Fibroblast of lung (primary cell): Measurements from ENCODE around the gene ANO1. TPM values are rescaled to one million over a fixed set of nuclear protein-coding genes. Genes with fewer than 3 reads are reported as not detected.

Experiments
- DNase-seq, 2 donors: peaks; one replicate each; pipeline versions ENCODE4 v3.0.0 to v3.0.0-alpha.2; 2010; ENCODE audit warnings: low read depth in 2 of 2
- H2AFZ ChIP-seq: 2 replicates; pipeline ENCODE4 v1.5.1; 2012; ENCODE audit warnings: low read length, control low read depth, inconsistent platforms
- H3K27ac ChIP-seq: 2 replicates; pipeline ENCODE4 v1.5.1; 2011; ENCODE audit warnings: low read length, control low read depth; ENCODE audit not compliant: insufficient read depth
- H3K27me3 ChIP-seq: 2 replicates; pipeline ENCODE4 v1.5.1; 2011; ENCODE audit warnings: mild to moderate bottlenecking, low read length; ENCODE audit not compliant: control insufficient read depth, insufficient read depth
- H3K36me3 ChIP-seq: 2 replicates; pipeline ENCODE4 v1.5.1; 2011; ENCODE audit warnings: low read length; ENCODE audit not compliant: control insufficient read depth, insufficient read depth
- H3K4me1 ChIP-seq: 2 replicates; pipeline ENCODE4 v1.5.1; 2011; ENCODE audit warnings: low read length; ENCODE audit not compliant: control insufficient read depth, insufficient read depth; ENCODE audit errors: extremely low read depth
- H3K4me2 ChIP-seq: 2 replicates; pipeline ENCODE4 v1.5.1; 2011; ENCODE audit warnings: low read length, control low read depth; ENCODE audit not compliant: insufficient read depth; ENCODE audit errors: extremely low read depth
- H3K4me3 ChIP-seq, 4 experiments: fragments of 200-600 bp in 1 of 4; sonication (generic) in 1 of 4; replicated peaks in 1 of 4; 2 replicates each; pipeline ENCODE4 v1.5.1; 2011 to 2016; ENCODE audit warnings: low read length in 4 of 4, low read depth in 3 of 4, mild to moderate bottlenecking in 3 of 4, control low read depth in 2 of 4, inconsistent platforms in 1 of 4, mixed read lengths in 1 of 4; ENCODE audit not compliant: insufficient read depth in 1 of 4; ENCODE audit errors: control extremely low read depth in 1 of 4
- H3K79me2 ChIP-seq: 2 replicates; pipeline ENCODE4 v1.5.1; 2012; ENCODE audit warnings: mild to moderate bottlenecking, low read length, inconsistent platforms; ENCODE audit not compliant: control insufficient read depth, insufficient read depth
- H3K9ac ChIP-seq: 2 replicates; pipeline ENCODE4 v1.5.1; 2011; ENCODE audit warnings: mild to moderate bottlenecking, low read length, control low read depth; ENCODE audit not compliant: insufficient read depth
- H3K9me3 ChIP-seq: 2 replicates; pipeline ENCODE4 v1.5.1; 2012; ENCODE audit warnings: low read depth, low read length; ENCODE audit not compliant: control insufficient read depth, insufficient read depth
- H4K20me1 ChIP-seq: 2 replicates; pipeline ENCODE4 v1.5.1; 2011; ENCODE audit warnings: low read length; ENCODE audit not compliant: control insufficient read depth, insufficient read depth; ENCODE audit errors: extremely low read depth
- EZH2 ChIP-seq: IDR thresholded peaks from 2 replicates; pipeline ENCODE4 v1.5.1; 2012; ENCODE audit warnings: low read length, control low read depth, mild to moderate bottlenecking; ENCODE audit errors: missing control alignments
- polyA plus RNA-seq, 2 donors: library from polyadenylated mRNA; depleted of rRNA in 1 of 2; stranded (reverse) in 1 of 2; unstranded in 1 of 2; fragments of >200 nt; gene quantifications; 2 replicates each; pipeline ENCODE4 v1.2.1, GENCODE V29; 2011 to 2012; ENCODE audit warnings: missing spikeins in 1 of 2
- total RNA-seq: library from RNA; depleted of rRNA; stranded (reverse); fragments of >200 nt; gene quantifications from 2 replicates; pipeline ENCODE4 v1.2.1, GENCODE V29; 2014
- TF ChIP-seq, protein P1 (sequence below), 2 donors: IDR thresholded peaks in 1 of 2; conservative IDR thresholded peaks in 1 of 2; 1 replicate in 1 of 2; 2 replicates in 1 of 2; pipeline ENCODE4 v1.5.1; 2011 to 2012; ENCODE audit warnings: low read length in 2 of 2, control low read depth in 1 of 2, inconsistent platforms in 1 of 2, low read depth in 1 of 2, mild to moderate bottlenecking in 1 of 2

ANO1 gene
- total and polyA plus RNA-seq, 2 donors (not counting 1 experiment from before 2014, with no cell fraction given): 0.99 to 4.1 TPM

DNA sequence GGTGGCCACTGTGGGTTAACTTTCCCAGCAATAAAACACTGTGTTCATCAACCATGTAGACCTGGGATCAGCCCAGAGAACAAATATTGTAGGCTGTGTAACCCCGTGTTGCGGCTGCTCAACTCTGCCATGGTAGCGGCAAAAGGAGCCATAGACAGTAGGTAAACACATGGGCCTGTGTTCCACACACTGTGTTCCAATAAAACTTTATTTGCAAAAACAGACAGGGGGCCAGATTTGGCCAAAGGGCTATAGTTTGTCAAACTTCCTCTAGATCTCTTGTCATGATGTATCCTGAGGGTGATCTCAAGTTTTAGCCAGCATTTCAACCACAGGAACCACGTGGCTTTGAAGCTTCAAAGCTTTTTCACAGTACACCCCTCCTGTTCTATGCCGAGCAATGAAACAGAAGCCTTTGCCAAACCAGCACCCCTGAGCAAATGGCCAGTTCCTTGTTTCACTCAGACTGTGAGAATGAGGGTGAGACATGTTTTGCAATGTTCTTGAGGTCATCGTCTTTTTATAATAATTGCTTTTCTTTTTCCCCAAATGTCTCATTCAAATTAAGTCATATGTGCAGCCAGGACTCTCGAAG lies 75.1 kb downstream of the ANO1 start:
- Histone ChIP-seq H3K4me1 (no peaks in the 10 kb centered on the region), H3K4me2 (no peak overlapping the region), H2AFZ (no peak overlapping the region), H3K9ac (no peak overlapping the region), H3K4me3 (no peak overlapping the region), H3K36me3 (no peaks in the 10 kb centered on the region), H3K27me3 (no peaks in the 10 kb centered on the region), H4K20me1 (no peaks in the 10 kb centered on the region), H3K9me3 (no peaks in the 10 kb centered on the region), H3K27ac (no peak overlapping the region), H3K79me2 (no peaks in the 10 kb centered on the region)
- DNase-seq: peak in 1 of 2 donors; percentile 43
- TF ChIP-seq EZH2: no peak
- TF ChIP-seq, protein P1, sequence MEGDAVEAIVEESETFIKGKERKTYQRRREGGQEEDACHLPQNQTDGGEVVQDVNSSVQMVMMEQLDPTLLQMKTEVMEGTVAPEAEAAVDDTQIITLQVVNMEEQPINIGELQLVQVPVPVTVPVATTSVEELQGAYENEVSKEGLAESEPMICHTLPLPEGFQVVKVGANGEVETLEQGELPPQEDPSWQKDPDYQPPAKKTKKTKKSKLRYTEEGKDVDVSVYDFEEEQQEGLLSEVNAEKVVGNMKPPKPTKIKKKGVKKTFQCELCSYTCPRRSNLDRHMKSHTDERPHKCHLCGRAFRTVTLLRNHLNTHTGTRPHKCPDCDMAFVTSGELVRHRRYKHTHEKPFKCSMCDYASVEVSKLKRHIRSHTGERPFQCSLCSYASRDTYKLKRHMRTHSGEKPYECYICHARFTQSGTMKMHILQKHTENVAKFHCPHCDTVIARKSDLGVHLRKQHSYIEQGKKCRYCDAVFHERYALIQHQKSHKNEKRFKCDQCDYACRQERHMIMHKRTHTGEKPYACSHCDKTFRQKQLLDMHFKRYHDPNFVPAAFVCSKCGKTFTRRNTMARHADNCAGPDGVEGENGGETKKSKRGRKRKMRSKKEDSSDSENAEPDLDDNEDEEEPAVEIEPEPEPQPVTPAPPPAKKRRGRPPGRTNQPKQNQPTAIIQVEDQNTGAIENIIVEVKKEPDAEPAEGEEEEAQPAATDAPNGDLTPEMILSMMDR (conservative IDR thresholded peaks at IDR 0.05 in 1 of 2, IDR thresholded peaks at IDR 0.05 in 1 of 2; ENCODE audit: low read depth in 1 of 2, low read length in 2 of 2): no peak

DNA sequence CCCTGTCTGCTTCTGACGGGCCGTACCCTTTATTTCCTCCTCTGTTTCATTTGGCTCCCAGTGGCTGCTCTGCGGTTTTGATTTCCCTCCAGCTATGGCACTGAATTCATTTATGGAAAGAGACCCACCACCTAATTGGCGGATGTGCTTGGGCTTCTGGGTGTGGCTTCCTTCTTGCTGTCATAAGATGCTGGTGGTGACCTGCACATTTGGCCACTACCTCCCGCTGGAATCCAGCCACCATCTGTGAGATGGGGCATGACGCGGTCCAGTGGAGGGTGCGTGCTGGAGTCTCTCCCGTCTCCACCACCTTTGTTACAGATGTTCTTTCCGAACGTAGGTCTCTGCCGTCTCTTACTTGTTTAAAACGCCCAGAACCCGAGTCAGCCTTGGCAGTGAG lies 77.3 kb downstream of the ANO1 start:
- Histone ChIP-seq H3K4me2 (no peak overlapping the region), H3K9me3 (no peaks in the 10 kb centered on the region), H3K27me3 (no peaks in the 10 kb centered on the region), H3K9ac (no peak overlapping the region), H3K79me2 (no peaks in the 10 kb centered on the region), H3K27ac (no peak overlapping the region), H3K4me1 (no peaks in the 10 kb centered on the region), H3K36me3 (no peaks in the 10 kb centered on the region), H2AFZ (no peak overlapping the region), H3K4me3 (no peak overlapping the region), H4K20me1 (no peaks in the 10 kb centered on the region)
- DNase-seq: peak; percentile 15 to 59
- TF ChIP-seq, protein P1 (conservative IDR thresholded peaks at IDR 0.05 in 1 of 2, IDR thresholded peaks at IDR 0.05 in 1 of 2; ENCODE audit: low read depth in 1 of 2, low read length in 2 of 2): no peak
- no peak for TF ChIP-seq EZH2

DNA sequence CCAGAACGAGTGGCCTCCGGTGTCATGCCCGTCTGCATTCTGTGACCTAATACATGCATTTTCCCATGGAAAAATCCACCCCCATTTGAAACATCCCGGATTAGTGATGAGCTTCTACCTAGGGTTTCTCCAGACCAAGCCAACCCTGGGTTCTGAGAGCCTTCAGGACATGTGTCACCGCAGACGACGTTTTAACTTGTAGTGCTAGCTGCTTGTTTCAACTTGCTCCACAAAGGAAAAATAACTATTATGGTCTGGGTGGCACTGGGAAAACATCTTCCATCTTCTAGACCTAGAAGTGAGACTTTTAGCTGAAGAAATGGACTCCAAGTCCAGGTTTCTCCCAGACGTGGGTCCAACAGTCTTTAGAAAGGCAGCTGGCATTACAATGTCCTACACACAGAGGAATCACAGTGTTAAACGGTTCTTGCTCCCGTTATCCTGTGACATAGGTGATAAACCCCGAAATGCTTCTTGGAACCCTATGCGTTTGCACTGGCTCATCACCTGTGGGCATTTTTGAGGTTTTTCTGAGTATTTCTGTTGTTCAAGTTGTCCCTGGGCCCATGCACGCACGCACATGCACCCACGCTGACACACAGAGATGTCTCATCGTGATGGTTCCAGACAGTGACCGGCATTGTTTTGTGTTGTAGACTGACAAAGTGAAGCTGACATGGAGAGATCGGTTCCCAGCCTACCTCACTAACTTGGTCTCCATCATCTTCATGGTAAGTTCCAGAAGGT lies 78.3 kb downstream of the ANO1 start:
- Histone ChIP-seq H3K9ac (no peak overlapping the region), H3K27ac (no peak overlapping the region), H3K4me2 (no peak overlapping the region), H3K36me3 (no peaks in the 10 kb centered on the region), H3K4me1 (no peaks in the 10 kb centered on the region), H3K79me2 (no peaks in the 10 kb centered on the region), H3K9me3 (no peaks in the 10 kb centered on the region), H3K27me3 (no peaks in the 10 kb centered on the region), H2AFZ (no peak overlapping the region), H4K20me1 (no peaks in the 10 kb centered on the region), H3K4me3 (no peak overlapping the region)
- DNase-seq: no peak
- TF ChIP-seq, protein P1 (conservative IDR thresholded peaks at IDR 0.05 in 1 of 2, IDR thresholded peaks at IDR 0.05 in 1 of 2; ENCODE audit: low read depth in 1 of 2, low read length in 2 of 2): no peak
- no peak for TF ChIP-seq EZH2
